ENCODE data around the gene GAS7.

The GAS7 gene

GRCh38 chr17:10198509-10199249, at the start of gene GAS7:
Gene GAS7, minus strand, starts transcription at chr17:10198606.
- no peak for DNase-seq

GRCh38 chr17:10247810-10248209, 49.4 kb upstream of the GAS7 start:
- DNase-seq, result no peak

- DNase-seq, result no peak
Measured at GRCh38 chr17:10243883-10244844, 45.8 kb upstream of the GAS7 start.

- no peak for DNase-seq
Measured at GRCh38 chr17:10241781-10242180, 43.4 kb upstream of the GAS7 start.

- DNase-seq, result no peak
Measured at GRCh38 chr17:10238661-10239060, 40.3 kb upstream of the GAS7 start.

GRCh38 chr17:10234033-10234432, 35.6 kb upstream of the GAS7 start:
- DNase-seq, result no peak

- DNase-seq, result no peak
Measured at GRCh38 chr17:10233161-10233560, 34.8 kb upstream of the GAS7 start.

GRCh38 chr17:10229181-10229580, 30.8 kb upstream of the GAS7 start:
- no peak for DNase-seq

- DNase-seq, result no peak
Measured at GRCh38 chr17:10226930-10227695, 28.7 kb upstream of the GAS7 start.

GRCh38 chr17:10224582-10225195, 26.3 kb upstream of the GAS7 start:
- DNase-seq, result no peak

GRCh38 chr17:10219193-10219592, 20.8 kb upstream of the GAS7 start:
- DNase-seq, result no peak

GRCh38 chr17:10217916-10218315, 19.5 kb upstream of the GAS7 start:
- DNase-seq, result no peak

GRCh38 chr17:10216213-10216938, 18.0 kb upstream of the GAS7 start:
- no peak for DNase-seq

GRCh38 chr17:10215286-10215685, 16.9 kb upstream of the GAS7 start:
- DNase-seq, result no peak

- DNase-seq, result no peak
Measured at GRCh38 chr17:10211666-10212065, 13.3 kb upstream of the GAS7 start.

GRCh38 chr17:10210151-10210574, 11.8 kb upstream of the GAS7 start:
- no peak for DNase-seq

- DNase-seq, result no peak
Measured at GRCh38 chr17:10208604-10209193, 10.3 kb upstream of the GAS7 start.

GRCh38 chr17:10207153-10207552, 8.7 kb upstream of the GAS7 start:
- DNase-seq, result no peak

- DNase-seq, result no peak
Measured at GRCh38 chr17:10205549-10206185, 7.3 kb upstream of the GAS7 start.

- DNase-seq, result no peak
Measured at GRCh38 chr17:10201680-10202079, 3.3 kb upstream of the GAS7 start.

GRCh38 chr17:10200645-10201044, 2.2 kb upstream of the GAS7 start:
- no peak for DNase-seq
